ENCODE results near the gene KCNK4.
"Not testable (repeated sequence)": the region's sequence is repeated elsewhere in the genome, so short reads cannot be mapped to it uniquely, and the experiment has no call there.

Gene KCNK4

DNA sequence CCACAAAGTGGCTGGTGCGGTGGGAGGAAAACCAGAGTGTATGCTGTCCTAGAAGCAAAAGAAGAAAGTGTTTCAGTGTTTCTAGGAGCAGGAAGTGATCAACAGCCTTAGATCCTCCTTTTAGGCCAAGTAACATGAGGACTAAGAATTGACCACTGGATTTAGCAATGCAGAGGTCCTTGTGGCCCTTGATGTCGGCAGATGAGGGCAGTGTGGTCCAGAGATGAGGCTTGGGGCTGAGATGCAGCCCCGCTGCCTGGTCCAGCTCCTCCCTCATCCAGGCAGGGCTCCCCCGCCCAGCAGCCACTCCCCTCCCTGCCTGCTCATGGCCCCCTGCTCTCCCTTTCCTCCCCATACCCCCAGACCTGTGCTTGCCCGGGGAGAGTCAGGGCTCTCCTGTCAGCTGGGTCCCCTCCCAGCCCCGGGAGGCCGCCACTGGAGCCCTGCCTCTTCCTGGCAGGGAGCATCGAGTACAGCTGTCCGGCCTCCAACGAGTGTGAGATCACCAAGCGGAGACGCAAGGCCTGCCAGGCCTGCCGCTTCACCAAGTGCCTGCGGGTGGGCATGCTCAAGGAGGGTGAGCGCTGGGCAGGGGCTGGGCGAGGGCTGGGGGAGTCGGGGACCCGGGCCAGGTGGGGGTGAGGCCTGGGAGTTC is 22.5 kb downstream of the KCNK4 start:
- no peak for DNase-seq

GRCh38 chr11:64314146-64314804 is 23.2 kb downstream of the KCNK4 start:
- no peak for DNase-seq

- no peak for DNase-seq
Observed at GRCh38 chr11:64314805-64315561, 23.9 kb downstream of the KCNK4 start.

- DNase-seq: not testable (repeated sequence)
Observed at GRCh38 chr11:64315667-64316526, 24.8 kb downstream of the KCNK4 start.

DNA sequence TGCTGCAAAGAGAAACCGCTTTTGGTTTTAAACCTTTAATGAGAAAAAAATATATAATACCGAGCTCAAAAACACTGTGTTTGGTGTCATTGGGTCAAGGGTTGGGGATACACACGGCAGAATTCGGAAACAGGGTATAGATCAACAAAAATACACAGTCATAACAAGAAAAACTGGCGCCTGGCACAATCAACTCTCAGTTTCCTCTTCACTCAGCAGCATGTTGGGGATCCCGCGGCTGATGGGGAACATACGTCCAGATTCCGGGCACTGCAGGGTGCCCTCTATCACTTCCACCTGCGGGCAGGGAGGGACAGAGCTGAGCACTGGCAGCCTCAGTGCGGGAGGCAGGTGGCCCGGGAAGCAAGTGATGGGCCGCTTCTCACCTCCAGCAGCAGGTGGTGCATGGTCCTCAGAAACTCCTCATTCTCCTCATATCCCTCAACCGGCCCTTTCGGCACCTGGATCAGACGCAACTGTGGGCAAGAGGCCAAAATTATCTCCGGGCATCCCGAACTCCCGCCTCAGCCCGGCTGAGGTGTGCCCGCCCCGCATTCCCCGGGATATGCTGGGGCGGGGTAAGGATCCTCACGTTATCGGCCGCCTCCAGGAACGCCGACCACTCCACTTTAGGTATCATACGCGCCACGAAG is 25.7 kb downstream of the KCNK4 start:
- DNase-seq: peak; percentile 46

DNA sequence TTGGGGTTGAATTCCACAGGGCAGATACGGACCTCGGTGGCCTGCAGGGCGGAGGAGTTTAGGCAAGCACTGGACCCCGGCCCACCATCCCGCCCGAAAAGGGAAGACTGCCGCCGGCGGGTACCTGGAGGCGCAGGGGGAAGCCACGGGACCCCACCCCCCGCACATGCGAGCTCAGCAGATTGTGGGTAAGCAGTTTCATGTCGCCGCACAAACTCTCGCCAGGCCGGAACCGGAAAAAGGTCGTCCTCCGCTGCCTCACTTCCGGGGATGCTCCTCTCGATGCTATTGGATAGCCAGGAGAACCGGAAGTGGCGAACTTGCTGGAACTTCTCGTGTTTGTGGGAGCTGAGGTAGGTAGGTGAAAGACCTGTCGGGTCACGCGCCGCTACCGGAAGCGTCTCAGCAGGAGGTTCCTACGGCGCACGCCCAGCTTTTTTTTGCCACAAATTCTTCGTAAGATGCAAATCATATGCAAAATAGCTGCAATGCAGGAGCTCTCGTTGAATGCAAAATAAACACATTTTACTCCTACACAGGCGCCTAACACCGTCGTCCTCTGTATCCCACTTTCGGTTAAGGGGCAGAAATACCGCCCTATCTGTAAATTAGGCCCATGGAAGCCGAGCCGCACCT is 26.3 kb downstream of the KCNK4 start, which contains the start of gene TRMT112:
Gene TRMT112, minus strand, starts transcription at position 235 of the 636 bp plus-strand sequence. Its CDS starts 33 bp downstream, at position 202.
- DNase-seq: peak; percentile 97

DNA sequence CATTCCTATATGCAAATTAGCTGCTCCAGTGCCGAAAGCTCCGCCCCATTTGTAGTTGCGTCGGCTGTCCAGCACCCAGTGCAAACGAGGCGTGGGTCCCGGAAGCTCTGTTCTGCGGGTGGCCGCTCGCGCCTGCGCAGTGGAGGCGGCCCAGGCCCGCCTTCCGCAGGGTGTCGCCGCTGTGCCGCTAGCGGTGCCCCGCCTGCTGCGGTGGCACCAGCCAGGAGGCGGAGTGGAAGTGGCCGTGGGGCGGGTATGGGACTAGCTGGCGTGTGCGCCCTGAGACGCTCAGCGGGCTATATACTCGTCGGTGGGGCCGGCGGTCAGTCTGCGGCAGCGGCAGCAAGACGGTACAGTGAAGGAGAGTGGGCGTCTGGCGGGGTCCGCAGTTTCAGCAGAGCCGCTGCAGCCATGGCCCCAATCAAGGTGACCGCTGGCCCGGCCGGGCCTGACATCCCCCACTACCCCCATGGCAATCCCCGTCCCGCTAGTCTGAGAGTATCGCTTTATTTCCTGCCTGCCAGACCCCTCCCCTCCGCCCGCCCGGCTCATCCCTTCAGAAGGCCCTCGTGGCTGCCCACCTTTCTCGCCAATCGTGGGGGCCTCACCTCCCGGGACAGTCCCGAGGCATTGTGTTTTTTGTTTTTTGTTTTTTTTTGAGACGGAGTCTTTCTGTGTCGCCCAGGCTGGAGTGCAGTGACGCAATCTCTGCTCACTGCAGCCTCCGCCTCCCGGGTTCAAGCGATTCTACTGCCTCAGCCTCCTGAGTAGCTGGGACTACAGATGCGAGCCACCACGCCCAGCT is 27.1 kb downstream of the KCNK4 start, which contains the start of gene PRDX5:
Gene PRDX5, plus strand, starts transcription at position 161 of the 805 bp plus-strand sequence. Its CDS starts 95 bp downstream, at position 256.
- peak; percentile 97 for DNase-seq

DNA sequence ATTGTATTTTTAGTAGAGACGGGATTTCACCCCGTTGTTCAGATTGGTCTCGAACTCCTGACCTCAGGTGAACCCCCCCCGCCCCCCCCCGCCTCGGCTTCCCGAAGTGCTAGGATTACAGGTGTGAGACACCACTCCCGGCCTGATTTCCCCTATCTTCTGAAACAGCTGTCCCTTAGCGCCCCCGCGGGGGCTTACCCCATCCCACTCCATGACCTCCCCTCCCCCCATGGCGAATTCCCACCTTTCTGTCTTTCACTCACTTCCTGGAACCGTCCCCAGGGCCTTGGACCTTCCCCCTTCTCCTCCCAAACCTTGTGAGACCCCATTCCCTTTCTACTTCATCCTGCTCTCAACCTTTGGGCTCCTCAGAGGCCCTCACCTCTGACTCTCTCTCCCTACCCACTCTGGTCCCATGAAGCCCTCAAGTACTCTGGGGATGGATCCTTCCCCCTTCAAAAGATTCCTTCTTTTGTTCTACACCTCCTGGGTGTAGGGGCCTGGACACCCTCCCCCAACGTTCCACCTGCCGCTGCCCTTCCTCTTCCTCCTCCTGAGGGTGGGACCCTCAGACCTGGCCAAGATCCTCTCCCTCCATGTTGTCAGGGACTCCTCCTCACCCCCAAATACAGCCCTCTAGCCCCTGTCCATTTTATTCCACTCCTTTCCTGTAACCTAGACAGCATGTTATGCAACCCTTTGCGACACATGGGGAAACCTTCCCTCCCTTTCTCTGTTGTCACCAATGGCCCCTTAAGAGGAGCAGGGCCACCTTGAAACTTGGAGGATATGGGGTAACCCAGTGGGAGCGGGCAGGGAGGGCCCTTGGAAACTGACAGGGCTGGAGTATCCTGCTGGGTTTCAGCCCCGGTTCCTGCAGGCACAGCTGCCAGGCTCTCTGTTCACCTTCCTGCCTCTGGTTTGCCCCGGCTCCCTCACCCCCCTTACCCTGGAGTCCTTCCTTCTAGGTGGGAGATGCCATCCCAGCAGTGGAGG is 28.0 kb downstream of the KCNK4 start:
- no peak for DNase-seq

GRCh38 chr11:64320556-64320955 is 29.5 kb downstream of the KCNK4 start:
- DNase-seq: no peak

DNA sequence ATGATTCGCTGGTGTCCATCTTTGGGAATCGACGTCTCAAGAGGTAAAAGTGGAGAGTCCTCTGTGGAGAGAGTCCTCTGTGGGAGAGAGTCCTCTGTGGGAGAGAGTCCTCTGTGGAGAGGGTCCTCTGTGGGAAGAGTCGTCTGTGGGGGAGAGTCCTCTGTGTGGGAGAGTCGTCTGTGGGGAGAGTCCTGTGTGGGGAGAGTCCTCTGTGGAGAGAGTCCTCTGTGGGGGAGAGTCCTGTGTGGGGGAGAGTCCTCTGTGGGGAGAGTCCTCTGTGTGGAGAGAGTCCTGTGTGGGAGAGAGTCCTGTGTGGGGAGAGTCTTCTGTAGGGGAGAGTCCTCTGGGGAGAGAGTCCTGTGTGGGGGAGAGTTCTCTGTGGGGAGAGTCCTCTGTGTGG is 29.9 kb downstream of the KCNK4 start:
- no peak for DNase-seq

GRCh38 chr11:64321533-64321932 is 30.4 kb downstream of the KCNK4 start:
- DNase-seq: no peak

- no peak for DNase-seq
Observed at GRCh38 chr11:64322925-64323260, 31.8 kb downstream of the KCNK4 start.

- DNase-seq: no peak
Observed at GRCh38 chr11:64323373-64323772, 32.3 kb downstream of the KCNK4 start.

DNA sequence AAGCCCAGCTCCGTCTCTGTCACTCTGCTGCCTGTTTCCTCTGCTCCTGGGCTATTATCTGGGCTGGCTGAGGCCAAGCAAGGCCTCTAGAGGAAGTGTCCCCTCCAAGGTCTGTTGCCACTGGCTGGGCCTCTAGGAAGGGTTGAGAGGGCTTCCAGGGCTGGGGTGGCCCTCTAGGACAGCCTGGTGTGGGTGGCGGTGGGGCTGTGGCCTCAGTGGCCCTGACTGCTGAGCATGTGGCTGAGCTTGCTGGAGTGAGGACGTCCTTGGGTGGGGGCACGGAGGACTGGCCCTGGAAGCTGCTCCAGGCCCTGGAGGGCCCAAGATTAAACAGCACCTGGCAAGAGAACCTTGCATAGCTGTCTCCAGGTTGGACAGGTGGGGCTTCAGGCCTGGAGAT is 32.9 kb downstream of the KCNK4 start:
- not testable (repeated sequence) for DNase-seq

DNA sequence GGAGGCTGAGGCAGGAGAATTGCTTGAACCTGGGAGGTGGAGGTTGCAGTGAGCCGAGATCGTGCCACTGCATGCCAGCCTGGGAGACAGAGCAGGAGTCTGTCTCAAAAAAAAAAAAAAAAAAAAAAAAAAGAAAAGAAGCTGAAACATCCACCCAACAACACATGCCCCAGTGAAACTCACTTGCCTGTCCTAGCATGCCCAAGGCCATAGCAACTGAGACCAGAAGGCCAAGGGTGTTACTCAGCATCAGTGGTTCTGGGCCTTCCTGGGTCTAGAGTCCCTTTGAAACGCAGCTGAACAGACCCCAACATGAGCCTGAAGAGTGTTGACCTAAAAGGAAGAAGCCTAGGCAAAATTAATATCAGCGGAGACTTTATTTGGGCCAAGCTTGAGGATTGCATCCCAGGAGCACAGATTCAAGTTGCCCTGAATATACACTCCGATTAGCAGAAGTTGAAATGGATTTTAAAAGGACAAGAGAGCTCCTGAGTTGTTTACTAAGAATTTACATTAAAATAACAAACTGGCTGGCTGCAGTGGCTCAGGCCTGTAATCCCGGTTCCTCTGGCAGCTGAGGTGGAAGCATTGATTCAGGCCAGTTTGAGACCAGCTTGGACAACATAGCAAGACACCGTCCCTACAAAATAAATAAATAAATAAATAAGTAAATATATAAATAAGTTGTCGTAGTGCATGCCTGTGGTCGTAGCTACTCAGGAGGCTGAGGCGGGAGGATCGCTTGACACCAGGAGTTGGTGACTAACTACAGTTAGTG is 33.8 kb downstream of the KCNK4 start:
- DNase-seq: no peak

DNA sequence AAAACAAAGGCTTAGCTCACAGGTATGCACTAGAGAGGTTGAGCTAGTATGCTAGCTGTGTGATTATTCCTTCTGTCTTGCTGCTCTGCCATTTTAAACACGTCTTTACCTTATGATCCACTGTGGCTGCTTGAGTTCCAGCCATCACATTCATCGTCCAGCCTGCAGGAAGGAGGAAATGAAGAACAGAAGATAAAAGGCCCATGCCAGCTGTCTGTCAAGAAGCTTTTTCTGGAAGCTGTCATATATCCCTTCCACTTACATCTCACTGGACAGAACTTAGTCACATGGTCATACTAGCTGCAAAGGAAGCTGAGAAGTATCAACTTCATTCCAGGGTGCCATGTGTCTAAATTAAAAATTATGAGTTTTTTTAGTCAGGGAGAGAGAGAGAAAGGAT is 36.3 kb downstream of the KCNK4 start:
- DNase-seq: no peak

DNA sequence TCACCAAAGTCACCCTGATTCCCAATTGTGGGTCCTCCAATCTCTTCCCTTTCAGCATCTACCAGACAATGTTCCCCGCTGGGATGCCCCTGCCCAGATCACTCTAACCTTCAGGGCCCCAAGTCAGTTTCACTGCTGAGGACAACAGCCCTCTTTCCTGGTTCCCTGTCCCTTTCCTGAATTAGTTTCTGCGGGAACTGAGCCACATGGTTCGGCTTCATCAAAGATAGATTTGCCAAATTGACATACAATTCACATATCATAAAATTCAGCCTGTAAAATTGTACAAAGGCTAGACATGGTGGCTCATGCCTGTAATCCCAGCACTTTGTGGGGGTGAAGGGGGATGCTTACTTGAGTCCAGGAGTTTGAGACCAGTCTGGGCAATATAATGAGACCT is 36.9 kb downstream of the KCNK4 start:
- no peak for DNase-seq

DNA sequence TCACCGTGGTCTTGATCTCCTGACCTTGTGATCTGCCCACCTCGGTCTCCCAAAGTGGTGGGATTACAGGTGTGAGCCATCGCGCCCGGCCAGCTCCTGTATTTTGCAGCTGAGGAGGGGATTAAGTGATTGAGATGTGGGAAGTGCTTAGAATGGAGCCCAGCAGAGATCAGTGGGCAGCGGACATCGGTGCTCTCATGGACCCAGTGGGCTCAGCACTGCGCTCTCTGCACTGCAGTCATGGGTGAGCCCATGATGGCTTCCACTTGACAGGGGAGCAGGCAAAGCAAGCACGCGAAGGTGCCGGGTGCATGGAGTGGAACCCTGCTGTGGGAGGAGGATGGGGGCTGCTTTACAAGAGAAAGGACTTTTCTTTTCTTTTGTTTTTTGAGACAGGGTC is 39.8 kb downstream of the KCNK4 start:
- DNase-seq: no peak
